Calu3 (cell line): ENCODE measurements around the gene TNK2. TPM values are rescaled to one million over a fixed set of nuclear protein-coding genes. Genes with fewer than 3 reads are reported as not detected.

ENCODE experiments used
- BruUV-seq: library from RNA; stranded (reverse); fragments of 400-500 nt; replicated peaks from 2 replicates; lab custom pipeline; 2021; lab: Mats Ljungman, UMichigan
- CTCF ChIA-PET: fragments of 300-600 bp; sonication (Branson Sonifier 250); formaldehyde crosslinking; loops from one replicate; lab custom pipeline; 2022; ENCODE audit warnings: antibody characterized with exemption; lab: Charles Lee
- DNase-seq: peaks from one replicate; pipeline ENCODE4 v3.0.0; 2022
- H3K27ac Mint-ChIP-seq: one replicate; pipeline ENCODE4 v1.8.0; 2022; ENCODE audit warnings: mixed read lengths; ENCODE audit not compliant: unreplicated experiment
- H3K27me3 Mint-ChIP-seq: one replicate; pipeline ENCODE4 v1.8.0; 2022; ENCODE audit warnings: mixed read lengths; ENCODE audit not compliant: unreplicated experiment
- H3K36me3 Mint-ChIP-seq: one replicate; pipeline ENCODE4 v1.8.0; 2022; ENCODE audit warnings: mild to moderate bottlenecking, moderate library complexity, mixed read lengths; ENCODE audit not compliant: insufficient read depth, unreplicated experiment
- H3K4me1 Mint-ChIP-seq: one replicate; pipeline ENCODE4 v1.8.0; 2022; ENCODE audit warnings: mild to moderate bottlenecking, low read depth, mixed read lengths; ENCODE audit not compliant: unreplicated experiment
- H3K4me3 Mint-ChIP-seq: one replicate; pipeline ENCODE4 v1.8.0; 2022; ENCODE audit warnings: mild to moderate bottlenecking, low read depth, moderate library complexity, mixed read lengths; ENCODE audit not compliant: unreplicated experiment
- H3K9me3 Mint-ChIP-seq: one replicate; pipeline ENCODE4 v1.8.0; 2022; ENCODE audit warnings: low read depth, mixed read lengths; ENCODE audit not compliant: unreplicated experiment
- intact Hi-C: fragments of 100-400 bp; cut with micrococcal nuclease; formaldehyde crosslinking; loops from one replicate; pipeline ENCODE4 v1.10.0; 2022; ENCODE audit not compliant: unreplicated experiment
- total RNA-seq: library from RNA; stranded (reverse); gene quantifications from 2 replicates; pipeline ENCODE4 v1.2.3, GENCODE V29; 2022
- TF ChIP-seq, protein P1 (sequence below): fragments of 200-600 bp; IDR thresholded peaks from one replicate; pipeline ENCODE4 v1.8.0; 2022; ENCODE audit warnings: antibody characterized with exemption; ENCODE audit not compliant: unreplicated experiment

Gene TNK2
- total RNA-seq, 1 experiment from 2014 or later: 50.4 TPM

DNA sequence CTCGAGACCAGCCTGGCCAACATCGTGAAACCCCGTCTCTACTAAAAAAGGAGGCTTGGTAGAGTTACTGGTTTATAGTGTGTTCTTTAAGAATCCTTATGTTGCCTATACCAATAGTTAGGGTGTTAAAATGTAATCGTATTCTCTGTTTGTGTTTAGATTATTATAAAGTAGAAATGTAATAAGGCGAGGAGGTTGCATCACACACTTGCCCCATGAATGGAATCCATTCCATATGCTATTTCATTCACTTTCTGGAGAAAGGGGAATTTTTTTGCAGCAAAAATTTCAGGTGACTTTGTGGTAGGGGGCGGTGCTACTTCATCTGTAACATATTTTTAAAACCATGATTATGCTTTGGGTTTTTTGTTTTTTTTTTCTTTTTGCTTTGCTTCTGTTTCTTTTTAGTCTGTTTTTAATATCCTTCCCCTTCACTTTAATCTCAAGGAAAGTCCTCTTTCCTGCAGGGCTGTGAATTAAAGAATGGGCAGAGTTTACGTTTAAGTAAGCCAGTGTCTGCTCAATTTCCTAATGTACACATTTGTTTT is 63.6 kb downstream of the TNK2 start:
- H3K27ac Mint-ChIP-seq: no peak overlapping the region
- no TSS peak for BruUV-seq
- no peak overlapping the region for H3K4me3 Mint-ChIP-seq
- H3K9me3 Mint-ChIP-seq: peaks cover 7% of the 10 kb centered on the region
- H3K4me1 Mint-ChIP-seq: peaks cover 37% of the 10 kb centered on the region
- no peak for DNase-seq
- TF ChIP-seq, protein P1, sequence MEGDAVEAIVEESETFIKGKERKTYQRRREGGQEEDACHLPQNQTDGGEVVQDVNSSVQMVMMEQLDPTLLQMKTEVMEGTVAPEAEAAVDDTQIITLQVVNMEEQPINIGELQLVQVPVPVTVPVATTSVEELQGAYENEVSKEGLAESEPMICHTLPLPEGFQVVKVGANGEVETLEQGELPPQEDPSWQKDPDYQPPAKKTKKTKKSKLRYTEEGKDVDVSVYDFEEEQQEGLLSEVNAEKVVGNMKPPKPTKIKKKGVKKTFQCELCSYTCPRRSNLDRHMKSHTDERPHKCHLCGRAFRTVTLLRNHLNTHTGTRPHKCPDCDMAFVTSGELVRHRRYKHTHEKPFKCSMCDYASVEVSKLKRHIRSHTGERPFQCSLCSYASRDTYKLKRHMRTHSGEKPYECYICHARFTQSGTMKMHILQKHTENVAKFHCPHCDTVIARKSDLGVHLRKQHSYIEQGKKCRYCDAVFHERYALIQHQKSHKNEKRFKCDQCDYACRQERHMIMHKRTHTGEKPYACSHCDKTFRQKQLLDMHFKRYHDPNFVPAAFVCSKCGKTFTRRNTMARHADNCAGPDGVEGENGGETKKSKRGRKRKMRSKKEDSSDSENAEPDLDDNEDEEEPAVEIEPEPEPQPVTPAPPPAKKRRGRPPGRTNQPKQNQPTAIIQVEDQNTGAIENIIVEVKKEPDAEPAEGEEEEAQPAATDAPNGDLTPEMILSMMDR: no peak
- H3K27me3 Mint-ChIP-seq: no peaks in the 10 kb centered on the region
- CTCF ChIA-PET: interaction anchor here (0.5 kb wide), 1 partner anchor 50 kb away, joined by 4 read pairs; no protein-coding TSS in a partner anchor
- peaks cover 6% of the 10 kb centered on the region for H3K36me3 Mint-ChIP-seq
- intact Hi-C loops: no loop called here

DNA sequence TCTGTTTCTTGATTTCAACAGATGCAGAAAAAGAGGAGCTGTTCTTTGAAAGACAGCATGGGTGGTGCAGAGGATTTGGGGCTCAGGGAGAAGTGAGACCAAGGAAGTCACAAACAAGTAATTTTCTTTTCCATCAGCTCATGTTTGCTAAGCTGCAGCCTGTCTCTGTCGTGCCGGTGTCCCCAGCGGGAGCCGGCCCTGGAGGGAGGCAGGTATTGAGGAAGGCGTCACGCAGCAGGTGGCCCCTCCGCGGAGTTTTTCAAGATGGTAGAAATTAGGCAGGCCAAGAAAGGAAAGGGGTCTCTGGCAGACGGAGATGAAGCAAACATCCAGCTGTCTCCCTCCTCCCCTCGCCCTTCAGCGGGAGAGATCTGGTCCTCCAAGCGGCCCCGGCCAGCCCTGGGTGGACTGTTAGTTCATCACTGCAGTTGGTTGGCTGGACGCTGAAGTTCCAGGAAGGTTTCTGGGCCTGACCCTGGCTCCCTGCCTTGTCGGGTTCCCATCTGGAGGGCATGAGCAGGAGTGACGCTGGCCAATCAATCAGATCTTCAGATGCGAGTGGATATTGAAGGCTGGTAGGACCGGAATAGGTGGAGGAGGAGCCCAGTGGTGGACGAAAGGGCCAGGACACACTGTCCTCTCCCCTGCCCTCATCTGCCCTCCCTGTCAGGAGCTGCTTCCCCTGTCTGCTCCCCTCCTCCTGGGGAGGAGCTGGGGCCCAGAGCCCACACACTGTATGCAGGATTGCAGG is 68.9 kb downstream of the TNK2 start:
- H3K9me3 Mint-ChIP-seq: peaks cover 2% of the 10 kb centered on the region
- TF ChIP-seq, protein P1: no peak
- H3K27me3 Mint-ChIP-seq: peaks cover 10% of the 10 kb centered on the region
- H3K36me3 Mint-ChIP-seq: peaks cover 7% of the 10 kb centered on the region
- CTCF ChIA-PET: no interaction called here
- no peak overlapping the region for H3K27ac Mint-ChIP-seq
- peaks cover 7% of the 10 kb centered on the region for H3K4me1 Mint-ChIP-seq
- intact Hi-C loops: no loop called here
- no TSS peak for BruUV-seq
- H3K4me3 Mint-ChIP-seq: no peak overlapping the region
- no peak for DNase-seq

DNA sequence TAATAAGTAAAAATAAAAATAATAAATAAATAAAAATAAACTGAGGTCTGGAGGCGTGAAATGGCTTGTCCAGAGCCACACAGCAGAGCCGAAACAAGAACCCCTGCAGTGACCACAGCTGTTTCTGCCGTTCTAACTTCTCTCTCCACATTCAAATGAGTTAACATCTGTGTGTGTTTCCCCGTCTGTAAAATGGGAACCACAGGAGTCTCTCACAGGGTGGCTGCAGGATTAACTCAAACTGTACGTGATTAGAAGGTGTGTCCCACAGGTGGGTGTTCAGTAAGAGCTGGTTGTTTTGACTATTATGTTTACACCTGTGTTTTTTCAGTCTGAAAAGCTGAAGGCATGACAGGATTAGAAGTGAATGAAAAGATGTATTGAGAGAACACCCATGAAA is 69.6 kb downstream of the TNK2 start:
- TF ChIP-seq, protein P1: no peak
- no peak overlapping the region for H3K4me3 Mint-ChIP-seq
- no peak for DNase-seq
- no peak overlapping the region for H3K27ac Mint-ChIP-seq
- H3K36me3 Mint-ChIP-seq: peaks cover 7% of the 10 kb centered on the region
- no peaks in the 10 kb centered on the region for H3K9me3 Mint-ChIP-seq
- no TSS peak for BruUV-seq
- peaks cover 11% of the 10 kb centered on the region for H3K4me1 Mint-ChIP-seq
- H3K27me3 Mint-ChIP-seq: peaks cover 10% of the 10 kb centered on the region
- CTCF ChIA-PET: no interaction called here
- intact Hi-C loops: no loop called here

DNA sequence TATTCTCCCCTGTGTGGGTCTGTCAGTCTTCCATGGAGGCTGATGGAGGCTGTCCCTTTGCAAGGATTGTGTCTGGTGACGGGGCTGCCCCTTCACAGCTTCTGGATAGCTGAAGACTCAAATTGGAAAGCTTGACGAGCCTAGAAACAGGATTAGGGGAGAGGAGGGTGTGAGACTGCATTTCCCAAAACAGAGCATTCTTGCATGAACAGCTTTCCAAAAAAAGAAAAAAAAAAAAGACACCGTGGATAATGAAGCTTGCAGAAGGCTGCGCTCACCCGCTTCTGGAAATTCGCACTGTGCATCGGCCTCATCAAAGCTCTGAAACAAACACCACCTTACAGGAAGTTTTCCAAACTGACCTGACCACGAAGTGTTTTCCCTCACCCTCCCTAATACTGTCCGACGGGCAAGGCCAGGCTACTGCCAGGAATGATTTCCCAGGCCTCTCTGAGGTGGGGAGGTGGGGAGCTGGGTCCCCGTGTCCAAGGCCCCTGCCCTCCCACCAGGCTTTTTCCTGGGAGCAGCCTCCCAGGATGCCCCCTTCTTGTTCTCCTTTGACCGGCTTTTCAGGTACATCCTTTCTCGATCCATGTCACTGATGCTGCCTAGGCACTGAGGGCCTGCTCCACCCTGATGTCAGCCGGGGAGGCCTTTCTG is 71.7 kb downstream of the TNK2 start:
- TF ChIP-seq, protein P1: no peak
- no peak for DNase-seq
- Mint-ChIP-seq H3K9me3 (no peaks in the 10 kb centered on the region), H3K27ac (no peak overlapping the region), H3K4me3 (no peak overlapping the region), H3K27me3 (peaks cover 10% of the 10 kb centered on the region), H3K36me3 (peaks cover 7% of the 10 kb centered on the region), H3K4me1 (peaks cover 17% of the 10 kb centered on the region)
- CTCF ChIA-PET: interaction anchor here (0.7 kb wide), 1 partner anchor 177 kb away, joined by 3 read pairs; no protein-coding TSS in a partner anchor
- BruUV-seq: no TSS peak
- intact Hi-C loops: no loop called here
